DOHH2 (cell line): Measurements from ENCODE around the gene ABI2.
"Not testable (repeated sequence)": the region's sequence is repeated elsewhere in the genome, so short reads cannot be mapped to it uniquely, and the experiment has no call there.

Source experiments
- H3F3A ChIP-seq: fragments of 200-600 bp; sonication (generic), shearing (Covaris generic); 2 replicates; pipeline ENCODE4 v1.6.0; 2016; ENCODE audit warnings: antibody characterized with exemption, mild to moderate bottlenecking; ENCODE audit not compliant: control insufficient read depth, insufficient read depth
- H3K27ac ChIP-seq: fragments of 200-600 bp; sonication (generic); 2 replicates; pipeline ENCODE4 v1.5.1; 2014; ENCODE audit warnings: low read depth, mild to moderate bottlenecking, low read length, moderate library complexity
- H3K27me3 ChIP-seq: fragments of 200-600 bp; sonication (generic); 2 replicates; pipeline ENCODE4 v1.6.1; 2014; ENCODE audit warnings: mild to moderate bottlenecking, low read length, mixed read lengths; ENCODE audit not compliant: control insufficient read depth
- H3K36me3 ChIP-seq: fragments of 200-600 bp; sonication (generic); 2 replicates; pipeline ENCODE4 v1.6.1; 2014; ENCODE audit warnings: mild to moderate bottlenecking, low read length, moderate library complexity, mixed read lengths; ENCODE audit not compliant: control insufficient read depth
- H3K4me1 ChIP-seq: fragments of 200-600 bp; sonication (generic); 2 replicates; pipeline ENCODE4 v1.6.1; 2014; ENCODE audit warnings: mild to moderate bottlenecking, low read length, mixed read lengths; ENCODE audit not compliant: control insufficient read depth
- H3K4me2 ChIP-seq: fragments of 200-600 bp; sonication (generic); 2 replicates; pipeline ENCODE4 v1.6.0; 2014; ENCODE audit warnings: mild to moderate bottlenecking, low read length, moderate library complexity
- H3K4me3 ChIP-seq: fragments of 200-600 bp; sonication (generic); 2 replicates; pipeline ENCODE4 v1.5.1; 2014; ENCODE audit warnings: mild to moderate bottlenecking, low read length, mixed read lengths
- H3K79me2 ChIP-seq: fragments of 200-600 bp; sonication (generic); 2 replicates; pipeline ENCODE4 v1.6.1; 2014; ENCODE audit warnings: mild to moderate bottlenecking, low read length, mixed read lengths; ENCODE audit not compliant: control insufficient read depth
- H3K9me2 ChIP-seq: fragments of 200-600 bp; sonication (generic); replicated peaks from 2 replicates; pipeline ENCODE4 v1.6.1; 2014; ENCODE audit warnings: mild to moderate bottlenecking, low read length, mixed read lengths; ENCODE audit not compliant: control insufficient read depth
- H3K9me3 ChIP-seq: fragments of 200-600 bp; sonication (generic); 2 replicates; pipeline ENCODE4 v1.6.1; 2014; ENCODE audit warnings: antibody characterized with exemption, low read length, mixed read lengths; ENCODE audit not compliant: control insufficient read depth, insufficient read depth
- H4K20me1 ChIP-seq: fragments of 200-600 bp; sonication (generic); 2 replicates; pipeline ENCODE4 v1.6.0; 2014; ENCODE audit warnings: low read depth, mild to moderate bottlenecking, antibody characterized with exemption, low read length, moderate library complexity; ENCODE audit not compliant: control insufficient read depth, insufficient read depth
- EZH2phosphoT487 ChIP-seq: fragments of 200-600 bp; sonication (generic); IDR thresholded peaks from 2 replicates; pipeline ENCODE4 v1.6.1; 2017; ENCODE audit warnings: borderline replicate concordance, mild to moderate bottlenecking, antibody characterized with exemption, low read length, moderate library complexity, mixed read lengths
- TF ChIP-seq, protein P1 (sequence below): fragments of 200-600 bp; sonication (generic); IDR thresholded peaks from one replicate; pipeline ENCODE4 v1.5.1; 2014; ENCODE audit warnings: antibody characterized with exemption, mild to moderate bottlenecking, low read depth, low read length; ENCODE audit not compliant: poor library complexity, severe bottlenecking

The ABI2 gene

DNA sequence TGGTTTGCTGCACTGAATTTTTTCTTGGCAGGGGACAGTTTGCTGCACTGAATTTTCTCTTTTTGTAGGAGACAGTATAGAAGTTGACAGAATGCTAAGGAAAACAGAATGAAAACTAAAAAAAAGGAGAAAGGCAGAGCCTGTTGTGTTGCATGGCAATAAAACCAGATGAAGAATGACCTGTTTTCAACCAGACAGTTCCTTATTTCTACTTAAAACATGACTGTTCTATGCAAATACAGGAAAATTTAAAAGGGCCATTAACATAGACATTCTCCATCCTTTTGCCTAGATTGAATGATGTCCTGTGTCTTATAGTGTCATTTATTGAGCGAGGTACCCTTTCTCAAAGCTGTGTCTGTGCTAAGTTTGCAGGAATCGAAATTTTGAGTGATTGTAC lies 33.3 kb downstream of the ABI2 start:
- Histone ChIP-seq H3K27ac (no peak overlapping the region), H3F3A (no peaks in the 10 kb centered on the region), H3K79me2 (peaks cover 31% of the 10 kb centered on the region), H3K4me2 (no peak overlapping the region), H3K4me3 (no peak overlapping the region), H3K27me3 (no peaks in the 10 kb centered on the region), H4K20me1 (0 out of 2 replicates have a peak, but pooled peaks cover 2% of the 10 kb centered on the region), H3K36me3 (peaks cover 4% of the 10 kb centered on the region), H3K4me1 (peaks cover 12% of the 10 kb centered on the region), H3K9me3 (no peaks in the 10 kb centered on the region), H3K9me2 (no peaks in the 10 kb centered on the region)
- TF ChIP-seq, protein P1, sequence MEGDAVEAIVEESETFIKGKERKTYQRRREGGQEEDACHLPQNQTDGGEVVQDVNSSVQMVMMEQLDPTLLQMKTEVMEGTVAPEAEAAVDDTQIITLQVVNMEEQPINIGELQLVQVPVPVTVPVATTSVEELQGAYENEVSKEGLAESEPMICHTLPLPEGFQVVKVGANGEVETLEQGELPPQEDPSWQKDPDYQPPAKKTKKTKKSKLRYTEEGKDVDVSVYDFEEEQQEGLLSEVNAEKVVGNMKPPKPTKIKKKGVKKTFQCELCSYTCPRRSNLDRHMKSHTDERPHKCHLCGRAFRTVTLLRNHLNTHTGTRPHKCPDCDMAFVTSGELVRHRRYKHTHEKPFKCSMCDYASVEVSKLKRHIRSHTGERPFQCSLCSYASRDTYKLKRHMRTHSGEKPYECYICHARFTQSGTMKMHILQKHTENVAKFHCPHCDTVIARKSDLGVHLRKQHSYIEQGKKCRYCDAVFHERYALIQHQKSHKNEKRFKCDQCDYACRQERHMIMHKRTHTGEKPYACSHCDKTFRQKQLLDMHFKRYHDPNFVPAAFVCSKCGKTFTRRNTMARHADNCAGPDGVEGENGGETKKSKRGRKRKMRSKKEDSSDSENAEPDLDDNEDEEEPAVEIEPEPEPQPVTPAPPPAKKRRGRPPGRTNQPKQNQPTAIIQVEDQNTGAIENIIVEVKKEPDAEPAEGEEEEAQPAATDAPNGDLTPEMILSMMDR: no peak
- TF ChIP-seq EZH2phosphoT487: no peak

DNA sequence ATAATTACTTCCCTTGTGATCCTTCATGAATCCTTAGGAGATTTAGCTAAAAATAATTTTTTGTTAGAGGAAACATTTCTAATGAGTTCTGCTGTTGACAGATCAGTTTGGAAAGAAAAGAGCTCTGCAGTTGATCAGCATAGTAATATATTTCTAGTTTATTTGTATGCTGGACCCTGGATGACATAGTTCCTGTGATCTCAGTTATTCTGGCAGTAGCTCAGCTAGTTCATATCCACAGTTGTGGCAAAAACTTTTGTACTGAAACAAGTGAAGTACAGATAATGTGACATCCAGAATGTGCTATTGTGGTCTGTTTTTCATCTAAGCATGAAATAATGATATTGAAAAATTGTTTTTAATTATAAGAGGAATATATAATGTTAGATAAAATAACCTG lies 33.7 kb downstream of the ABI2 start:
- TF ChIP-seq, protein P1: no peak
- TF ChIP-seq EZH2phosphoT487: no peak
- Histone ChIP-seq H3K27ac (no peak overlapping the region), H3K9me2 (no peaks in the 10 kb centered on the region), H3F3A (no peaks in the 10 kb centered on the region), H3K27me3 (no peaks in the 10 kb centered on the region), H3K4me3 (no peak overlapping the region), H3K79me2 (peaks cover 36% of the 10 kb centered on the region), H3K9me3 (no peaks in the 10 kb centered on the region), H4K20me1 (0 out of 2 replicates have a peak, but pooled peaks cover 6% of the 10 kb centered on the region), H3K4me1 (peaks cover 12% of the 10 kb centered on the region), H3K4me2 (no peak overlapping the region), H3K36me3 (peaks cover 8% of the 10 kb centered on the region)

DNA sequence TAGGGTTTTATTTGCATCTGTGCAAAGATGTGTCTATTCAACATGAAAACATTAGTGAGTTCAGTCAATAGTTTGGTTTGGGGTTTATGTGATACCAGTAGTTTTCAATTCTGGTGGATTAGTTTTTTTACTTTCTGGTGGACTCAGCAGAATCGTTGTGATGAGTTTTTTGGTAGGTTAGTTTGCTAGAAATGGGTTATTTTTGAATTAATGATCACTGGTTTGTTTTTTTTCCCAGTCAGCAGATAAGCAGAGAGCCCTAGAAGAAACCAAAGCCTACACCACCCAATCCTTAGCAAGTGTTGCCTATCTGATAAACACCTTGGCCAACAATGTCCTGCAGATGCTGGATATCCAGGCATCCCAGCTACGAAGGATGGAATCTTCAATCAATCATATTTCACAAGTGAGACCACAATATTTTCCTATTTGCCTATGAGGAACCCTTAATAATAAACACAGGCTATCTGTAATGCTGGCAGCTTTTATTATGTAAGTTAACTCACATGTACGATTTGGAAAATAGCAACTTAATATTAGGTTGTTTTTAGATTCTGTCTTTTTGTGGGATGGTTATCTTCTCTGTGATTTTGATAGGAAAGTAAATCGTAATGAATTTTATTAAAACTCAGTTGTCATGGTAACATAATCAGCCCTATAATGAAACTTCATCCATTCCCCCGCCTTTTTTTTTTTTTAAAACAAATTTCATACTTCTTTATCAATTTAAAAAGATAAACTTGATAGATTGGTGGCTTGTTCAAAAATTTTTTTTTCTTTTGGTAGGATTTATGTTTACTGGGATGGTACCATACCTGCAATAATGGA lies 38.7 kb downstream of the ABI2 start:
- Histone ChIP-seq H3K4me2 (no peak overlapping the region), H3K27ac (no peak overlapping the region), H3K9me2 (no peaks in the 10 kb centered on the region), H3K27me3 (no peaks in the 10 kb centered on the region), H3F3A (no peaks in the 10 kb centered on the region), H3K4me1 (no peaks in the 10 kb centered on the region), H3K36me3 (peaks cover 16% of the 10 kb centered on the region), H3K9me3 (no peaks in the 10 kb centered on the region), H4K20me1 (0 out of 2 replicates have a peak, but pooled peaks cover 6% of the 10 kb centered on the region), H3K4me3 (no peak overlapping the region), H3K79me2 (peaks cover 21% of the 10 kb centered on the region)
- TF ChIP-seq, protein P1: no peak
- no peak for TF ChIP-seq EZH2phosphoT487

DNA sequence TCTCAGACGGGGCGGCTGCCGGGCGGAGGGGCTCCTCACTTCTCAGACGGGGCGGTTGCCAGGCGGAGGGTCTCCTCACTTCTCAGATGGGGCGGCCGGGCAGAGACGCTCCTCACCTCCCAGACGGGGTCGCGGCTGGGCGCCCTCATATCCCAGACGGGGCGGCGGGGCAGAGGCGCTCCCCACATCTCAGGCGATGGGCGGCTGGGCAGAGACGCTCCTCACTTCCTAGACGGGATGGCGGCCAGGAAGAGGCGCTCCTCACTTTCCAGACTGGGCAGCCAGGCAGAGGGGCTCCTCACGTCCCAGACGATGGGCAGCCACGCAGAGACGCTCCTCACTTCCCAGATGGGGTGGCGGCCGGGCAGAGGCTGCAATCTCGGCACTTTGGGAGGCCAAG lies 44.5 kb downstream of the ABI2 start:
- not testable (repeated sequence) for H3K9me3 ChIP-seq, H3K79me2 ChIP-seq, H3K9me2 ChIP-seq, H4K20me1 ChIP-seq, H3K36me3 ChIP-seq, H3K27ac ChIP-seq, H3K4me2 ChIP-seq, H3K4me1 ChIP-seq, H3F3A ChIP-seq, H3K27me3 ChIP-seq, H3K4me3 ChIP-seq
